Left renal pelvis (tissue), 4 donors: ENCODE results near the gene CNKSR3. TPM values are rescaled to one million over a fixed set of nuclear protein-coding genes. Genes with fewer than 3 reads are reported as not detected.
"Not testable (repeated sequence)": the region's sequence is repeated elsewhere in the genome, so short reads cannot be mapped to it uniquely, and the experiment has no call there.

Experiments used
- DNase-seq, 4 donors: peaks; one replicate each; pipeline ENCODE4 v3.0.0-alpha.2; 2013; ENCODE audit warnings: low read depth in 4 of 4, low spot score in 3 of 4
- polyA plus RNA-seq, 4 donors: library from polyadenylated mRNA; unstranded; fragments of 120-200 nt; gene quantifications; one replicate each; pipeline ENCODE4 v1.2.1, GENCODE V29; 2013; ENCODE audit not compliant: insufficient read length in 4 of 4

CNKSR3 gene
- 10 to 100 TPM; 33.1 to 62.8 (median 58.5) TPM for polyA plus RNA-seq

DNA sequence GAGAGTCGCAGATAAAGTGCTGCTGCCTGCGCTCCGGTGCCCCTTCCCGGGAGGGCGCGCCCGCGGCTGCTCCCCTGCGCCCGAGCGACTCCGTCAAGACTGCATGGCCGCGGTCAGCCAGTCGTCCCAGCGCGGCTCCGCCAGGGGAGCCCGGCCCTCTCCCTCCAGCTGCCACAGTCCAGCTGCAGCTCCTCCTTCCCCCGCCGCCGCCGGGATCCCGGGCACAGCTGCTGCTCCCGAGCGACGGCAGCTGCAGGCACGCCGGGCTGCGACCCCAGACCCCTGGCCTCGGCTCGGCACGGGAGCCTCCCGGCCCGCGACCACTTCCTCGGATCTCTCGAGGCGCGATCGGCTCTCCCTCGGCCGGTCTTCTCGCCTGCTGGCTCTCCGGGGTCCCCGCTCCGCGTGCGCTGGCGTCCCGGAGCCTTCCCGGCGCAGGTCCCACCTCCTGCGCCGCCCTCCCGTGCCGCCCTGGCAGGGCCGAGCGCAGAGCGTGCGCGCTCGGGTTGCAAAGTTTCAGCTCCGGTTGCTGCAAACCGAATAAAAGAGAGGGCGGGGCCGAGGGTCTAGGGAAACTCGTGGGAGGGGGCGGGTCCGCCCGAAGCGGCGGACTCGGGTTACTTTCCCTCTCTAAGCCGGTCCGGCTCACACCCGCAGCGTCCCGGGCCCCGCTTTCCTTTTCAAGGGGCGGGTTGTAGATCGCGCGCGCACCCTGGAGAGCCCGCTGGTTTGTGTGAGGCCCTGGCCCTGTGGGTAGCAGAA lies at the start of gene CNKSR3:
Gene CNKSR3 (minus strand): TSS at position 542 of the 762 bp plus-strand sequence. CDS start 571 bp downstream, outside the sequence.
- peak; percentile 92 to 95 (median 94) for DNase-seq

DNA sequence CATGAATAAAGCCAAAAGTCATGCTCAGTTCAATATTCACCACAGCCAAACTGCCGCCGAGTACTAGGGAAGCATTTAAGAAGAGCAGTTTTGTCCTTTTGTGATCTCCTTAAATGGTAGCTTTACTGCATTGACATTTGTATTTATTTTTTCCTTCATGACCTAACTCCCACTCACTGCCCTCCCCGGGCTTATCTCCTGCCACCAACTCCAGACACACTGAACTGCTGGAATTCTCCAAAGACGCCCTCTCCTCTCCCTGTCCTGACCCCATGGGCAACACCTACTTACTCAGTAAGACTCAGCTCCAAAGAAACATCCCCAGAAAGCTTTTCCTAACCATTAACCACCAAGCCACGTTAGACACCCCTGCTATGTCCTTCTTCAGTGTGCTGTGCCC lies 48.5 kb upstream of the CNKSR3 start:
- no peak for DNase-seq

DNA sequence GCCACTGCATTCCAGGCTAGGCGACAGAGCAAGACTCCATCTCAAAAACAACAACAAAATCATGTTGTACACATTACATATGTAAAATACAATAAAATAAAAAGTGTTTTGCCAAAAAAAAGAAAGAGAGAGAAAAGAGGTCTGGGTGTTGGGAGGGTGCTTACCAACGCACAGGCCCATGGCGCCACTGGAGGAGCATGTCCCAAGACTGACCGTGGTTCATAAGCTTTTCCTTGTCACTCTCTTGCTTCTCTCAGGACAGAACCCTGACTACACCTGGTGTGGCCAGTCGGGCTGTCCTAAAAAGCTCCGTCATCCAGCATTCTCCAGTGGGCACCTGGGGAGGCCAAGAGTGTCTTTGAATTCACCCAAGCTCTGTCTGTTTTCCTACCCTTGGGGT lies 48.0 kb upstream of the CNKSR3 start:
- DNase-seq: no peak

DNA sequence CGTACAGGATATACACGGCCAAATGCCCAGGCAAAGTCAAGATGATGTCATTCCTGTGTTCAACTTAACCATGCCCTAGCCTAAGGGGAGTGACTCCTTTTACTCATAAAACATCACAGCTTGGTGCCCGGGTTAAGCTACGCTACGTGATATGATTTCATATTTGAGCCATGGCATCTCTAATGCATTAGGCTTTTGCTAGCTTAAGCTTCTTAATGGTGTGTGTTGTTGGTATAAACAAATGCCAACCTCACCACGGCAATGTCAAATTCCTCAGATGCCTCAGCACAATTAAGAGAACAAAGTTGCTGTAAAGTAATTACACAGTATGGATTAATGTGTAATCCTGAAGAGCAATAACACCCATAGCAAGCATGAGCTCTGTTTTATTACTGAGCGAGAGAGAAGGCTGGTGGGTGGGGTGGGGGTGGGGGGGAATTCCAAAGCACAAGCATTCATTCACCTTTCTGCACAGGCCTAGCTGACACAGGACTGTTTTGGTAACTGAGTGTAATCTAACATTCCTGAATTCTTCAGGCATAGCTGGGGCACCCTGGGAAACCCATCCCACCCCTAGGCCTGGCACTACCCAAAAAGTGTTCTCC lies 44.7 kb upstream of the CNKSR3 start:
- peak in 3 of 4 donors; percentile 59 to 72 (median 65) for DNase-seq

DNA sequence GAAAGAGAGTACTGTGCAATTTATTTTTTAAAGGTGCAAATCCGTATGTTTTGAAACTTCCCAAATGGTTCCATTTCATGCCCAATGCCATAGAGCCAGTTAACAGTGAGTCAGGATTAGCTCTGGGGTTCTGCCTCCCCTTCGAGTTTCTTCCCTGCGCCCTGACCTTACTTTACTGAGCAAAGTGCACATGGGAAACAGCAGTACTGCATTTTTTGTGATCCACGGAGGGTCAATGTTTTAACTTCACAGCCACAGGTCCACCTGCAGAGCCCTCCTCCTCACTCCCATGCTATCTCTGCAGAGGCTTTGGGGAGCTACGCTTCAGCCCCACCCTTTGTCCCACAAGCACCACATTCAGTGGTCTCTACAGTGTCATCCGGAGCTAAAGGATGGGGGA lies 44.0 kb upstream of the CNKSR3 start:
- no peak for DNase-seq

DNA sequence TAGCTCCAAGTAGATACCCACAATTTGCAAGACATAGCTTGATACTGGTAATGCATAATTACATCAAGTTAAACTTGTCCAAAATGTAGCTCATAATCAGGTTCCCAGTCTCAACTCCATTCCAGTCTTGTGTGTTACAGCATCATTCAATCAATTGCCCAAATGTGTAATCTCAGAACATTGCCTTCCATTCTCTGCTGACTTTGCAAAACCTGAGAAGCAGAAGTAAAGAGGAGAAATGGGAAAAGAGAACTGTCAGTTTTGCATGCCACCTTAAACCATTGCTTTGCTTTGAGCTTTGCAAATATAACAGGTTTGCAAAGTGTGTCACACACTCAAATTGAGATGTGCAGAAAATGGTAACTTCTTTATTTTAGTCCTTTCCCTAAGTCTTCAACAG lies 40.3 kb upstream of the CNKSR3 start:
- no peak for DNase-seq

DNA sequence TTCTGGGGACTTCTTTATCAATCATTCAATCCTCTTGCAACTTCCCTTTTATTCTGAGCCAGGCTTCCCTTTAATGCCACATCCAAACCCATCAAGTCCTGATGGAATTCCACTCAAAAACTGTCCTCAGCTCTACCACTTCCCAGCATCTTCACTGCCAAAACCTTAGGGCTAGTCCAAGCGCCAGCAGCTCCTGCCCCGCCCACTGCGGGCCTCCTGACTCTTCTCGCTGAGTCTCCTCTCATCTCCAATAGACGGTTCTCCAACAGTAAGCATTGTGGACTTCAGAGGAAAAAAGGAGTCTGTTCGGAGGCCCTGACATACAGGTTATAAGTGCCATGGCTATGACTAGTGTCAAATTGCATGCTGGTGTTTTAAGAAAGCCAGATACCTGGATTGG lies 38.7 kb upstream of the CNKSR3 start:
- DNase-seq: no peak

DNA sequence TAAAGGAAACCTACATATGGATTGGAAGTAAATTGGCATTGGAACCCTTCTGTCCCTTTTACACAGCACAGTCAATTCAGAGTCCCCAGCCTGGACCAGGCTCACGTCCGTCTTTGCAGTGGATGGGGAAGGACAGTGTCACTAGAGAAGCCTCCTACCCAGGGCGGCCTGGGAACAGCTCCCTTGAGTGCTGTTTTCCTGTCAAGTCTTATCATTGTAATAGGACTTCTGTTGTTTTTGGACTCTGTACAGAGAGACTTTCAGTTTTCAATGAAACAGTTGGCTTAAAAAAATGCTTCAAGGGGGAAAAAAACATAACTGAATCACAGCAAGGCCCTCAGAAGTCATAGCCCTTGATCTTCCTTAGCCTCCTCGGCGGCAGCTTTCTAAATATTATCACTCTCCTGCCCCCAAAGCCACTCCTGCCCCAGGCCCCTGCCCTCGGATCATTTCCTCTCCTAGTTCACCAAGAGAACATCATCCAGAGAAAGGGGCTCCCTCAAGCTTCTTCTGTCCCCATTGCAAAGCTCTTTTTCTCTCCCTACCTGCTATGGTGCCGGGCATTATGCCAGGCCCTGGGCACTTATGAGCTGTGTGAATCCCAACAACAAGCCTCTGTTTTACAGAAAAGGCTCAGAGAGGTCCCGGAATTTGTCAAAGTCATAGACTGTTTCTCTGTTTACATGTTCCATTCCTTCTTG lies 37.8 kb upstream of the CNKSR3 start:
- DNase-seq: peak in 2 of 4 donors; percentile 54 to 70

DNA sequence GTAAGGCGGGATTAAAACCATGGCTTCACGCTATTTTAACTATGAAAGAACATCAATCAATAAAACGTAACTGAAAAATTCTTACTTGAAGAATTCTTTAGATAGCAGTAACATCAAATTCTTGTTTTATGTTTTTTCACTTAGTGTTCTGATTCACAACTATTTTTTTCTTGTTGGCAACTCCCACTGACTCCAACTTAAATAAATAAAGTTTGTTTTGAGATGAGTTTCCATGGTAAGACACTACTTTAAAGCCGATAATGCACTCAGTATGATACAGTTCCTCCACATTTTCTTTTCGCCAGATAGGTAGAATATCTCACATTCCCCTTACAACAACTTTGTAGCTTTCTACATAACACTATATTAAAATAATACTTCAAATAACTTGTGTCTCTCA lies 33.1 kb upstream of the CNKSR3 start:
- DNase-seq: no peak

DNA sequence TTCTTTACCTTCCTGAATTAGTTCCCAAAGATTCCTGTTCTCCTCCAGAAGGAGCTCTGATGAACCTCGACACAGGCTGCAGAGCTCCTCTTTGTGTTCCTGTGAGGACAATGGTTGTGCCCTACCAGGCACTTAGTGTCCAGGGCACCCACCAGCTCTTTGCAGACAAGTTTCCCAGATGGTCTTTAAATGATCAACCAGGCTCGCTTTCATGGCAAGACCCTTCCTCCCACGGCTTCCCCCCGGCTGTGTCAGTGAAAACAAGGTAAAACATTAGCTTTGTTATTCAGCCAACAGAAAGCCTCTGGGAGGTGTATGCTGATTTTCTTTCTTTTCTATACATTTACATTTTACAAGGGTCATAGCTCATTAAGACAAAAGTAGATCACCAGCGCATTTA lies 32.3 kb upstream of the CNKSR3 start:
- DNase-seq: no peak

DNA sequence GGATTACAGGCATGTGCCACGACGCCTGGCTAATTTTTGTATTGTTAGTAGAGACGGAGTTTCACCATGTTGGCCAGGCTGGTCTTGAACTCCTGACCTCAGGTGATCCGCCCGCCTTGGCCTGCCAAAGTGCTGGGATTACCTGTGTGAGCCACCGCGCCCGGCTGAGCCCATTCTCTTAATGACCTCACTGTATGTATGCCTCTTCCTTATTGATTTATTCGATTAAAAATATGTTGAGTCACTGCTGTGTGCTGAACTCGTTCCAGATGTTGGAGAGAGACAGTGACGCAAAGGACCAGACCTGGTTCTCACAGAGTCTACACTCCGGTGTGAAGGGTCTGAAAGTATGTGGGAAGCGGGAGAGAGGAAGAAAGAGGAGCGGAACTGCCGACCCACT lies 31.4 kb upstream of the CNKSR3 start:
- not testable (repeated sequence) for DNase-seq

DNA sequence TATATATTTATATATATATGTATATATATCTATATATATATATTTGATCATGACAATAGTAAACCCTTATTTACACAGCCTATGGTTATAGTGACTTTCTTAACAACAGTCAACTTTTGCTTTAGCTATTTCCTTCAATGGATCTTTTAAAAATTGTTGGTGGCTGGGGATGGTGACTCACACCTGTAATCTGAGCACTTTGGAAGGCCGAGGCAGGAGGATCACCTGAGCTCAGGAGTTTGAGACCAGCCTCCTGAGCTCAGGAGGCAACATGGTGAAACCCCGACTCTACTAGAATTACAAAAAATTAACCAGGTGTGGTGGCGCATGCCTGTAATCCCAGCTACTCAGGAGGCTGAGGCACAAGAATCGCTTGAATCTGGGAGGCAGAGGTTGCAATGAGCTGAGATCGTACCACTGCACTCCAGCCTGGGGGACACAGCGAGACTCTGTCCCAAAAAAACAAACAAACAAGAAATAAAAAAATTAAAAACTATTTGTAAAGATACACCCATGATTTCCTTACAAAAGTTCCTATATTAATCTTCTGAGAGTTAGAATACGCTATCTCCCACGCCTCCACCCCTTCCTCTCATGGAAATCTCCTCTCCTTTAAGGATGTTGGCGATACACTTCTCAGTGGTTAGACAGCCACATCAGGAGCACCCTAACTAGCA lies 29.2 kb upstream of the CNKSR3 start:
- DNase-seq: no peak

DNA sequence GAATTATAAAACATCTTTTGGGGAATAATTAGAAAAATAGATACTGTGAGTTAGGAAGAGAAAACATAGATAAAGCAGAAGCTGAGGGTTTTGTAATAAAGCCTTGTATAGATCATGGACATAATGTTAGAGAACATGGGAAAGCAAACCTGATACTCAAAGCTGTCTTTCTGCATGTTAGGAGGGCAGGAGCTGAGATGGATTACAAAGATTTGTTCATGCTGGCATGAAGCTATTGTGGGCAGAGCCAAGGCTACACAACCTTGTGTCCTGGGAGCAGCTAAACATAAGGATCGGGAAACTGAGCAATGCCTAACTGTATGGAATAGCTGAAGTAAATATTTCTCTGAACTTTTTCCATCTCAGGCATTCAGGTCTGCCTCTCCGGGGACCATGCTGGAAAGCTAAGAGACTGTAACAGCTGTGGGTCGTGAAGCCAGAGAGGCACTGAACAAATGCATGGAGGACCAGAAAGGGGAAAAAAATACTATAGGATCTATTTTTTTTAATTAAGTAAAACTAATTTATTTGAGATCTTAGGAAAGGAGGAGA lies 28.2 kb upstream of the CNKSR3 start:
- DNase-seq: no peak

DNA sequence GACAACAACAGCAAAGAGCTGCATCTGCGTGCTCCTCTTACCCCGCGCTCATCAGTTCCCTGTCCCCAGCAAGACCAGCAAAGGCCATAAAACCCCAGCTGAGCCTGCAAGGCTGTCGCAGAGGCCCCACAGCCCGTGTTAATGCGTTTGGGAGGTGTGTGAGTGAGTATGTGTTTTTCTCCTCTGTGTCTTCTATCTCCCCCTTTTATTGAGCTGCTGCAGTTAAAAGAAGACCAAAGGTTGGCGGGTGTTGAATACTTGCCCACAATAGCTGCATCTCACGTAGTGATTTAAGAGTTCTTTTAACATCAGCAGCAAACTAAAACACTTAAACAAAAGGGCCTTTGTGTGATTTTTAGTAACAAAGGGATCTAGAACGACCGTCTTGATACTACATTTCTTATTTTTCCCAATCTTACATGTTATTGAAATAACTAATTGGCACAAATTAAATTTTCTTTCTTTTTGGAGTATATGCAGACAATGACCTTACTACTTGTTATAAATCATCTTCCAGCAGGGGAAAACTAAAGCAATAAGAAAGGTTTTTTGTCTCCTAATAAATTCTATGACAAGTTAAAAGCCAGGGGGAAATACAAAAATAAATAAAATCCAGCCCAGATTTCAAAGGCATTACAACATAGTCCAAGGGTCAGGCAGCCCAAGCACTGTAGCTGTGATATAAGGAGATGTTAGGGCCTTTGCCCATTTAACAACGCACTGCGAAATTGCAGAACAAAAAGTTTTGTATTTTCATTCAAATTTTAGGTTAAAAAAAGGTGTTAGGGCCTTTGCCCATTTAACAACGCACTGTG lies 27.2 kb upstream of the CNKSR3 start:
- no peak for DNase-seq

DNA sequence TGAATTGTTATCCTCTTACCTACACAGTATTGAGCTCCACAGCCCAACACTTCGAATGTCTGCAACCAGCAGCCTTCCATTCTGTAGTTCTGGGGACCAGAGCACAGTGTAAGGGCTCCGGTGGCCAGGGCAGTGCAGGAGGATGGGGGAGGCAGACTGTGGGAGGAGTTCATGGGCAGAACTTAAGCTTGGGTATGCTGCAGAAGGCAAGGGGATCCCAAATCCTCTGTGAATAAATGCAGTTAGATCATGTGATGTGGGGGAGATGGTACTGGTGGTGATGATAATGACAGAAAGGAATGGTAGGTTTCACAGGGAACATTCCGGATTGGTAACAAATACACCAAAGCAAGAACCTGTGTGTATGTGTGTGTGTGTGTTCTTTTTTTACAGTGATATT lies 26.5 kb upstream of the CNKSR3 start:
- DNase-seq: no peak

DNA sequence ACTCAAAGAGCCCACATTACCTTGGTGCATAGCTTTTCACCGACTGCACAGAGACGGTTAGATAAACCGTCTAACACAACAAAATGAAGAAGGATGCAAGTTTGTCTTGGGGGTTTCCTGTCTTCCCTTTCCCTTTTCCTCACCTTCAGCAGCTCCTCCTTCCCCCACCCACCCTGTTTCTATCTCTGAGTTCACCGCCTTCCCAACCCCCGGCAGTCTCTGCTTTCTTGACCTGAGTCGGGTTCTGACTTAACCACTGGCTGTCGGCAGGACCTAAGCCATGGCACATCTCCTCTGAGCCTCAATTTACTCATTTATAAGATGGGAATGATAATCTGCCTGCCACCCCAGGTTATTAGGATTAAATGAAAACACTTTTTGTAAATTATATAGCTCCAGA lies 25.8 kb upstream of the CNKSR3 start:
- DNase-seq: no peak

DNA sequence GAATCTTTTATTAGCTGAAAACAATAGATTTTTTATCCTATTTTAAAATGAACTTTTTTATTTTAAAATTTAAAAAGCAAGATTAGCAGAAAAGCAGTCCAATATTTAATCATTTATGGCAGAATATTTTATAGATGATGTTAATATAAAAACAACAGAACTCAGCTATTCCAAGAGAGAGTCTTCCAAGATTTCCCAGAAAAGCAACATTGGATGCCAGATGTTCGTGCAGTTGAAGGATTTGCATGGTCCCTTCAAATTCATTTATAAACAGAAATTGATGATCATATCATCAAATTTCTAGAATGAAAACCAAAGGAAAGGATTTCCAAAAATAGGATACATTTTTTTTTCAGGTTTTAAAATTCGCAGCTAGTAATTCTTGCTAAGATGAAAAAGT lies 25.4 kb upstream of the CNKSR3 start:
- DNase-seq: no peak

DNA sequence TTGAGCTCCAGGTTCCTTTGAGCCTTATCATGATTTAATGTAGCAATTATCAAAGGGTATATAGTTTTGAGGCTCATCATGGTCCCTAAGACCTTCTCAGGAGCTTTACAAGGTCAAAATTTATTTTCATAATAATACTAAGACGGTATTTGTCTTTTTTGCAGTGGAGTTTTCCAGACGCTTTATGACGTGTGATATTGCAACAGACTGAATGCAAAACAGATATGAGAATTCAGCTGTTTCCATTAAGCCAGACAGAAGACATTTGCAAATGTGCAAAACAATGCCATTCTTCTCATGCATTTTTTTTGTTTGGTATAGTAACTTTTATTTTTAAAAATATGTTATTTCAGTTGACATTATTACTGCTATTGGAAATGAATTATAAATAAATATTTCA lies 24.7 kb upstream of the CNKSR3 start:
- no peak for DNase-seq

DNA sequence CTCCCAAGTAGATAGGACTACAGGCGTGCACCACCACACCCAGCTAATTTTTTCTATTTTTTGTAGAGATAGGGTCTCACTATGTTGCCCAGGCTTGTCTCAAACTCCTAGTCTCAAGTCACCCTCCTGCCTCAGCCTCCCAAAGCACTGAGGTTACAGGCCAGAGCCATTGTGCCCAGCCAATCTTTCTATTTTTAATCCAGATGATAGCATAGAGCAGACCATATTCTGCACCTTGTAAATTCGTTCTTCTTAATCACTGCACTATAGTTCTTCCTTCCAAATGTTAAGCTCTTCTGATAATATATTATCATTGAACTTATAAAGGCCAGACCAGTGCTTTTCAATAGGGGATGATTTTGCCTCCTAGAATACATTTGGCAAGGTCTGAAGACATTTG lies 24.0 kb upstream of the CNKSR3 start:
- DNase-seq: no peak

DNA sequence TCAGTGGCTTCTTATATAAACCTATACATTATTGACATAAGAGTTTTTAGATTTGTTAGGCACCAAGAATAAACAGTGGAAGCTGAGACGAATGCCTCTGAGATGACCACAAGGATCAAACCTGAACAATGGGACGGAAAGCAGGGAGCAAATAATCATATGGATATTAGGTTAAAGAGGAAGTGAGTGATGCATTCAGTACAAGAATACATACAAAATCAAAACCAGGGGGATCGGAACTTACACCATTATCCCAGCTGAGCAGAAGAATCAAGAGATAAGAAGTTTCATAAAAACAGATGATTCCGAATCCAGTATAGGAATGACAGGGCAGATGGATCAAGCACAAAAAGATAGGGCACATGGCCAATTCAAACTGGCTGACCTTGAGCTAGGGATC lies 21.9 kb upstream of the CNKSR3 start:
- no peak for DNase-seq
